ENCODE data around the gene SH2B2.

DNA sequence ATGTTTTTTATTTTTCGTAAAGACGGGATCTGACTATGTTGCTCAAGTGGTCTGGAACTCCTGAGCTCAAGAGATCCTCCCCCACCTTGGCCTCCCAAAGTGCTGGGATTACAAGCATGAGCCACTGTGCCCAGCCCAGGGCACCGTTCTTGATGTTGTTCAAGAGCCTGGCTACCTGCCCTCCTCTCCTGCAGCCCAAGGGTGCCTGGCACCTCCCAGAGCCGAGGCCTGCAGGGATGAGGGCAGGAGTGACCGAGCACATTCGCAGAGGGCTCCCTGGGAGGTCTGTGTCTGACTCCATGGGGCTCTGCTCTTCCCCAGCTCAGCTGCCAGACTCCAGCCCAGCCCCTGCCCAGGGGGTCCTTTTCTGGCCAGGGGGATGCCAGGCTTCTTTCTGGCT is 15.4 kb downstream of the SH2B2 start:
- TF ChIP-seq, protein P1, sequence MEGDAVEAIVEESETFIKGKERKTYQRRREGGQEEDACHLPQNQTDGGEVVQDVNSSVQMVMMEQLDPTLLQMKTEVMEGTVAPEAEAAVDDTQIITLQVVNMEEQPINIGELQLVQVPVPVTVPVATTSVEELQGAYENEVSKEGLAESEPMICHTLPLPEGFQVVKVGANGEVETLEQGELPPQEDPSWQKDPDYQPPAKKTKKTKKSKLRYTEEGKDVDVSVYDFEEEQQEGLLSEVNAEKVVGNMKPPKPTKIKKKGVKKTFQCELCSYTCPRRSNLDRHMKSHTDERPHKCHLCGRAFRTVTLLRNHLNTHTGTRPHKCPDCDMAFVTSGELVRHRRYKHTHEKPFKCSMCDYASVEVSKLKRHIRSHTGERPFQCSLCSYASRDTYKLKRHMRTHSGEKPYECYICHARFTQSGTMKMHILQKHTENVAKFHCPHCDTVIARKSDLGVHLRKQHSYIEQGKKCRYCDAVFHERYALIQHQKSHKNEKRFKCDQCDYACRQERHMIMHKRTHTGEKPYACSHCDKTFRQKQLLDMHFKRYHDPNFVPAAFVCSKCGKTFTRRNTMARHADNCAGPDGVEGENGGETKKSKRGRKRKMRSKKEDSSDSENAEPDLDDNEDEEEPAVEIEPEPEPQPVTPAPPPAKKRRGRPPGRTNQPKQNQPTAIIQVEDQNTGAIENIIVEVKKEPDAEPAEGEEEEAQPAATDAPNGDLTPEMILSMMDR (conservative IDR thresholded peaks at IDR 0.05; ENCODE audit: low read depth, low read length), result no peak
- TF ChIP-seq EZH2phosphoT487 (IDR thresholded peaks at IDR 0.05; ENCODE audit: borderline replicate concordance, low read length), result no peak

Data from PC-3 (cell line).